HG03442 (cell line): ENCODE measurements around the gene EYS.
"Not testable (repeated sequence)": the region's sequence is repeated elsewhere in the genome, so short reads cannot be mapped to it uniquely, and the experiment has no call there.

Source experiments
- ATAC-seq: cut with Tn5 transposase; IDR thresholded peaks from one replicate; pipeline ENCODE4 v1.9.1; 2021; ENCODE audit warnings: mild to moderate bottlenecking, moderate library complexity; ENCODE audit not compliant: unreplicated experiment

EYS gene

DNA sequence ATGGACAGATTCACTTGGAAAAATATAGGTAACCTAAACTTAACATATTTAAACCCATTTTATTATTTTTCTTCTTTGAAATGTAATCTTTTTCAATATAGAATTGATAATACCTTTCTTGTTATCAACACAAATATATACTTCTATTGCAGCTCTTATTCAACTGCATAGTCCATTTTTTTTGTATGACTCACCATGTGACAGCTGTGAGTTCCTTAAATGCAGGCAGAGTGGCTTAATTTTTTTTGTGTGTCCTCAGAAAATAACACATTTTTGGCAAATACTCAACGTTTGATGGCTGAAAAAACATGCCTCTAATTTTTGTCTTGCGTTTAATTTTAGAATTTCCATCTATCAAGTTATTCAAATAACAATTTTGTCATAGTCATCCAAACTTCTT lies 1616.7 kb downstream of the EYS start:
- no peak for ATAC-seq

DNA sequence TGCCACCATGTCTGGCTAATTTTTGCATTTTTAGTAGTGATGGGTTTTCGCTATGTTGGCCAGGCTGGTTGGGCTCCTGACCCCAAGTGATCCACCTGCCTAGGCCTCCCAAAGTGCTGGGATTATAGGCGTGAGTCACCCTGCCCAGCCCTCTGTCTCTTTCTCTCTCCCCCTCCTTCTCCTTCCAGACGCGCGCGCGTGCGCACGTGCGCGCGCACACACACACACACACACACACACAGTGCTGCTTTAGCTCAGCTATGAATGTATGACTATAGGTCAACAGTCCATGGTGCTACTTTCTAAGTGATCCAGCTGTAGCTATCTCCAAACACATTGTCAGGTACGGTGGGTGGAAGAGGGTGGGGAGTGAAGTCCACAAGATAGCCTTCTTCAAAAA lies 1621.9 kb downstream of the EYS start:
- no peak for ATAC-seq

DNA sequence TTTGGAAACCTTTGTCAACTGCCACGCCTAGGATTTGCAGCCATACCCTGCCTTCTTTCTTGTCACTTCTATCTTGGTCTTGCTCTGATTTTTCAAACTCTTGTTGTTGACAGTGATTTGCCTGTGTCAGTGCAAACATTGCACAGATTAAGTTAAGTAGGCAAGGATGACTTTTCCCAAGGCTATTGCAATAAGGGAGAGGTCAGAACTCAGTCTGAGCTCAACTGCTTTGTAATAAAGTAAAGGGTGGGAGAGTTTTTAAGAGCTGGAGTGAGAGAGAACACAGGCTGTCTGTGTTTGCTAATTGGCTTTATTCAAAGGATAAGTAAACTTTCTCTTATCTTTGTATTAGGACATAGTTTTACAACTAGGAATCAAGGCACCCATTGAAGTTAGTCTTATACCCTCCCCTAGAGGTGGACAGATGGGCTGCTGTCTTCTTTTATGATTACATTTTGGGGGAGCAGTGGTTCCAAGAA lies 1622.8 kb downstream of the EYS start:
- no peak for ATAC-seq

DNA sequence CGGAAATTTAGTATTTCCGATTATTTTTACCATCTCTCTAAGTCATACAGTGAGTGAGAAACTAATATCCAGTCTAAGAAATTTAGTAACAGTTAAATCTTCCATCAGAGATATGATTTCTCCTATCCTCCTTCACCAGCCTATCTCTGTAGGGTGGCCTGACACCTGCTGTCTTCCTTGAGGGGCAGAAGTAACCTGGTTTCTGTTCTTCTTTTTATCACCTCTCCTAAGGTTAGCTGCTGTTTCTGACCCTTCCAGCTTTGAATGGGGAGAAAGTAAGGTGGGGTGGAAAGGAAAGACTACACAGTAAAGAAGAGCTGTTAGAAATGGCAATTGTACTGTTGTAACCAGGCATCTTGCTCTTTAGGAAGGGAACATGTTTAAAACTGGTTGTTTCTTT lies 1623.8 kb downstream of the EYS start:
- ATAC-seq: no peak

DNA sequence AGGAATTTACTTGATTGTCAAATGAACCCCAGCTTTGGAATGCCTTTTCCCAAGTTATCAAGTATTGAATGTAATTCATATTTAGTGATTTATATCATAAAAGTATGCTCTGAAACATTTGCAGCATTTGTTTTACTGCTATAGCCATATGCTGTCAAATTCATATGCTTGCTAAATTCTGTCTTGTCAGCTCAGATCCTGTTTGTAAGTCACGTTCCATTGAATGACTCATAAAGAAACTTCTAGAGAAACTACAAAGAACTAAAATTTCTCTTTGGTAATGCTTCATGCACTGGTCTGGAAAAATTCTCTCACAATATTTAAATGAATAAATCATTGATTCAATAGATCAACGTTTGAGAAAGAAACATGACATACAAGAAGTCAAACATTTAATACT lies 1625.6 kb downstream of the EYS start:
- ATAC-seq: peak; percentile 63

DNA sequence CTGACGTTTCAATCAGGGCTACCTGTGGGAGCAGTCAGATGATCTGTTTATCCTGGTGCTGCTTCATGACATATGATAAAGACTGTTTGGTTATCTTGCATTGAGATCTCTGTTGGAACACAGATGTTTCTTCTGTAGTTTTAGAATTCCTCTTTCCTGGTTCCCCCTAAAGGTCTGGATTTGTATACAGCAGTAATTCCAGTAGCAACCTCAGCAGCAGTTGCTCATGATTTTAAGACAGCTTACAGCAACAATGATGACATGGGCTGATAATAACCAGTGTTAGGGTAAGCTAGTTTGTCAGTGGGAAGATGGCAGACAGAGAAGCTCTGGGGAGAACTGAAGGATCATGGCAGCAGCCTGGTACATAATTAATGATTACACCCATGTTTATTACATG lies 1632.0 kb downstream of the EYS start:
- ATAC-seq: no peak

DNA sequence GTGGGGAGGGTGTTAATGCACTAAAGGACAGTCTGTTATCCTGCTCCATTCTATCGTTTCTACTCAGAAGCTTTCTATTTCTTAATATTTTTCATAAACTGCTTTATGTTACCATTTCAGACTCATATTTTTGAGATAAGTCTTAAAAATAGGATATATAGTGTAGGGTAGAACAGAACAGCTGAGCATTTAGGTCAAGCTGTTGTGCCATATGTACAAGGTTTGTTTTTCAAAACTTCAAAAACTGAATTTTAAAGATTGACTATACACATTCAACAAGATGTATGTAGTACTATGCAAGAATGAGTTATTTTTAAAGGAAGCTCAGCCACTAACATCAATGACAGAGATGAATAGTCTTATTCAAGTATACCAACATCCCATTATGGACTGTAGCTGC lies 1634.3 kb downstream of the EYS start:
- no peak for ATAC-seq

DNA sequence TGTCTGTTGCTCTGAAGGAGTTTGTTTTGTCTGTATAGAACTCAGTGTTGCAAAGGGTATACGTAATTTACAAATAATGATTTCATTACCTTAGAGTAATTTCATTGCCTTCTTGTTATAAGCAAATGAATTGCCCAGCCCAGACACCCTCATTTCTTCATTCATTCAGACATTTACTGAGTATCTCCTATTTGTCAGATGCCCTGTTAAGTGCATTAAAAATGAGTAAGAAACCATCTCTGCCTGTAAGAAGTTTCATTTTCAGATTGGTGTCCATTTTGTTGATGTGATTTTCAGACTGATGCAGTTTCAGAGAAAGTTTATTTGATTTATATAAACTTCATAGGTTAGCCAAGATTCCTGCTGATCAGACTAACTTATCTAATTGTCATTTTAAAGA lies 1642.1 kb downstream of the EYS start:
- no peak for ATAC-seq

DNA sequence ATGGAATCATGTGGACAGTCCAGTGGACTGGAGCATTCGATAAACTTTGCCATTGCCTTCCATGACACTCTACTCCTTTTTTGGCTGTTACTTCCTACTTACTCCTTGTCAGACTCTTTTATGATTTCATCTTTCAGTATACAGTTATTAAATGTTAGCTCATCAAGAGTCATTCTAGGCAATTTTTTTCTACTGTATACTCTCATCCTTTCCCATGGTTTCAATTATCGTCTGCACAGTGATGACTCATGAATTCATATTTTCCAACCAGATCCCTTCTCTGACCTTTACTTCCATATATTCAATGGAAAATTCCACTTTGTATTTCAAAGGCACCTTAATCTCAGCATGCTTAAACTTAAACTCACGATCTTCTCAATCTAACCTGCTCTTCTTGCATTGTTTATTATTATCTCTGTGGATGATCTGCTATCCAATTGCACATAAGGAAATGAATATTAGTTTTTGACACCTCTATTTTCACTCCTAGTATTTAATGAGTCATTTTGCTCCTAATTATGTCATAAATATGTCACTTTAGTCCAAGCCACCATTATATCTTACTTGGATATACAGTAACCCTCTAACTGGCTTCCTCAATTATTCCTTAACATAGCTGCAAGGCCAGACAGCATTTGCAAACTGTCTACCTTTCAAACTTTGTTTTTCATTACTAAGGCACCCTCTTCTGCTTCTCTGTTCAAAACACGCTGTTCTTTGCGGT lies 1643.9 kb downstream of the EYS start:
- ATAC-seq: no peak

DNA sequence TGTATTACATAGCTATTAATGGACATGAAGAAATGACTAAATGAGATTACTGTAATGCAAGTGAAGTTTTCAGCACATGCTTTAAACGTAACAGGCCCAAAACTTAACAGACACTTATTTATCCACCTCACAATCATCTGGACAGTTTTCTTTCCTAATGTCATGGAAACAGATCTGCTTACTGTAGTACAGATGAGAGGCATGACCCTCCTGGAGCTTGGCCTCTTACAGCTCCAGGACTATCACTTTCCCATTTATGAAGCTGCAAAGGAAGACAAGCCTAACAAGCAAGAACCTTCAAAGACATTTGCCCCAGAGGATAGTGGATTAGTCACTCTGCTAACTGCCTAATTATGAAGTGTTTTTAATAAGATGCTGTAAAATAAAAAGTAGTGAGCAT lies 1652.2 kb downstream of the EYS start:
- ATAC-seq: no peak

DNA sequence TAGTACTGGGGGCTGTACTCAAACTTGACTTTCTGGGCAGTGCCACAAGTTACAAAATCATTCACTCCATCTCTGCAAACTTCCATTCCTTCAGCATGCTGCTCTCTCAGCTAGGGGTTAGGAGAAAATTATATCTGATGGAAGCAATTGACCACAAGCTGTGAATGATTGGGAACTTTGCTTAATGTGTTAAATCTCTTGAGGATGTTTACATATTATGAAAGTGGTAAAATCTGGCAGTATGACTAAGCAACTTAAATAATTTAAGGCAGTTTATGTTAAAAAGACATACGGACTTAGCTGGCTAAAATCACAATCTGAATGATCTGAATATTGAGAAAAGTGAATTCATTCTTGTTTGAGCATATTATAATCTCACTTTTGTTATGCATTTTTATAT lies 1656.4 kb downstream of the EYS start:
- no peak for ATAC-seq

DNA sequence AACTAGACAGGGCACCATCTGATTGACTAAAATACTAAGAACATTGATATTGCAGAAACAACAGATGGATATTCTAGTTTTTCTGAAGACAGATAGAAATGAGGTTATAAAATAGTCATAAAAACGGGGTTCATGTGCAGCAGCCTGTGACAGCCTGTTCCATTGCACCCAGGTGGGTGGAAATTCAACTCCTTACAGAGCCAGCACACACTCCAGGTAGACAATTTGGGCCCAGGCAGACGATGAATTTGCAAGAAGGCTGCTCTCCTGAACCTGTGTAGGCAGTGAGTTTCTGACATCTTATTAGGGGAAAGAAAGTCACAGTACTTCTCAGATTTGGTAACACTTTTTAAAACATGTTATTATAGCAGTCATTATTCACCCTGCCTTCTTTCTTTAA lies 1657.3 kb downstream of the EYS start:
- no peak for ATAC-seq

DNA sequence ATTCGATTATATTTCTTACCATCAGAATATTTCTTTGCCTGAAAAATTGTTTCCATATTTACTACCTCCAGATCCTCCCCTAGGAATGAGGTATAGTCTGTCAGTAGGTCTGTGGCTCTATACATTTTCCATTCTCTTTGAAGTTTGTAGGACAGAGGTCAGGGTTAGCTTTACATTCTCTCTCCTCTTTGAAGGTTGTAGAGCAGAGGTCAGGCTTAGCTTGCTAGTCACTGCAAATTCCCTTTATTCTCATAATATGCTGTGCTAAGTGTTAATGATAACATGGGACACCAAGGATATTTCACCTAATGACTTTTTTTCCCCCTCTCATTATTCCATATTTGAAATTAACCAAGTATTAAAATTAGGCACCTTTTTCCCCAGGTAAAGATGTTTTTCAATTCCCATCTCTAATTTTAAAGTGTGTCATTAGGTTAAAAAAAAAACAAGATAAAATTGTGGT lies 1660.2 kb downstream of the EYS start:
- ATAC-seq: no peak

DNA sequence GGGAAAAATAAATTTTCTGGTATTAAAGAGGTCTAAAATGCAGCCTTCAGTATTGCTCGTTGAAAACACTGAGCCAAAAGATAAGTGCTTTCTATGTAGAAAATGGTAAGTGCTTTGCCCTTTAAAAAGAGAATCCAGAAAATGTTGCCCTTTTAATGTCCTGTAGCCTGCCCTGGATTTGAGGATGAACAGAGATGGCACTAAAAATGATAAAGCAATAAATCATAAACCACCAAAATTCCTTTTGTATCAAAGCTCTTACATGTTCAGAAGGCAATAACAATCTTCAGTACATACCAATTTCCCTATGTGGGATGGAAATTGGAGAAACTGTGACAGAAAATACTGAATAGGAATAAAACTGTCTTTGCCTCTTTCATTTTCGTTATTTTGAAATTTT lies 1665.7 kb downstream of the EYS start:
- no peak for ATAC-seq

DNA sequence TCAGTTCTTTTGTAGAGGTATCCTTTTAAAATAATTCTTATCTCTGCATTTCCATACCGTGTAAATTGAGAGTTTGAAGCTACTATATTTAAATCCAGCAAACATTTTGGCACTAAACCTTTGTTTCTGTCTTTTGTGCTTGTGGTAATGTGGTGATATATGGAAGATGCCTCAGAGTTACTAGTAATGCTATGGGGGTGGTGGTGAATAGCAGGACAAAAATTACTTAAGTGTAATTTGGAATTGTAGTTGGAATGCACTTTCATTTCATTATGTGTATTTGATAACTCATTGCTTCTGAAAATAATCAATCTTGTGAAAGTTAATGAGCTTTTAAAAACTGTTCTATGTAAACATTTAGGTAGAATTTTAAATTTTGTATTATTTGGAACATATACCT lies 1666.9 kb downstream of the EYS start:
- no peak for ATAC-seq

DNA sequence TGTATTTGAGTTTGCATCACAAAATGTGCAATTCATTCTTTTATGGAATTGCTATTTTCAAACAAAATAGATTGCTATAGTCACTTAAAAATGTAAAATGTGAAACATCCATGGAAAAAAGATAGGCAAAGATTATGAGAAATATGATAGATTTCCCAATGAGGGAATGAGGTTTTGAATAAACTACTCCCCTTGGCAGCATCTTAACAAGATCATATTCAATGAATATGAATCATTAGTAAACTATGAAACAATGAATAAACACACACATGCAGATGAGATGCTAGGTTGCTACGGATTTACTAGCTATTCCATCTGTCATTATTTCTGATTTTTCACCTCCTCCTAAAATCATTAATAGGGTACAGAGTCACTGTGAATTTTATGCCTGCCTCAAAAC lies 1669.6 kb downstream of the EYS start:
- ATAC-seq: no peak

DNA sequence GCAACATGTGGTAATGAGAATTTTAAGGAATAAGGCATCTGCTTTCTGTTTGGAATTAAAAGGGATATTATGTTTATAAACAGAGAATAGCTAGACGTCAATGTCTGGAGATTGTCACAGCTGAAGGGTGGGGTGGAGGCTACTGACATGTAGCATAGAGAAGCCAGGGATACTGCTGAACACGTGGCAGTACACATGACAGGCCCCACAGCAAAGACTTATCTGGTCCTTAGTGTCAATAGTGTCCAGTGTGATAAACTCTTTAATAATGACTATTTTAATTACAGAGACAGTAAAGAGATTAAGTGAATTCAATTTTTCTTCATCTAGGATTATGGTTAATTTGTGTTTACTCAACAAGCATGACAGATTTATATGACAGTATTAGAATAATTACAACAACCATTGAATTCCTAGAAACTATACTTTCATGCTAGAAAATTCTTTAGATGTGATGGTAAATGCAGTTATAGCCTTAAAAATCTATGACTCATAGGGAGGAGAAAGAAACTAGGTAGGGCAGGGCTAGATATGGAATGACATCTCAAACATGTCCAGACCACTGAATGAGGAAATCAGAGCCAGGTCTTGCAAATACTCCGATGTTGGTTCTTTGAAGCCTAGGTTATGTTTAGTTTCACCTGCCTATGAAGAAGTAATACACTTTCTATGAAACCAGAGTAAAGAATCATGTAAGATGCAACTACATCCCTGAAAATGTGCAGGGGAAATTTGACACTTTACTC lies 1671.9 kb downstream of the EYS start:
- ATAC-seq: no peak

DNA sequence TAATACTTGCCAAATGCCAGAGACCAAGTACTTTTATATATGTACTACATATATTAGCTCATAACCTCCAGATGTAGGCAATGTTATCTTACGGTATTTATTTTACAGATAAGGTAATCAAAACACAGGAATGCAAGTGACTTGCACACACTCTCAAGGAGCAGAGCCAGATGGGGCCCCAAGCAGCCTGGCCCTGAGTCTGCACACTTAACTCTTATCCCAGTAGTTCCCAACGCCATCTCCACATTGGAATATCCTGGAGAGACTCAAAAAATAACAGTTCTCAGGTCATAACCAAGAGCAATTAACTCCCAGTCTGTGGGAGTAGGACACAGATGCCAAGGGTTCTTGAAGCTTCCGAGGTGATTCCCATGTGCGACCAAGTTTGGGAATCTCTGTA lies 1672.7 kb downstream of the EYS start:
- ATAC-seq: no peak

DNA sequence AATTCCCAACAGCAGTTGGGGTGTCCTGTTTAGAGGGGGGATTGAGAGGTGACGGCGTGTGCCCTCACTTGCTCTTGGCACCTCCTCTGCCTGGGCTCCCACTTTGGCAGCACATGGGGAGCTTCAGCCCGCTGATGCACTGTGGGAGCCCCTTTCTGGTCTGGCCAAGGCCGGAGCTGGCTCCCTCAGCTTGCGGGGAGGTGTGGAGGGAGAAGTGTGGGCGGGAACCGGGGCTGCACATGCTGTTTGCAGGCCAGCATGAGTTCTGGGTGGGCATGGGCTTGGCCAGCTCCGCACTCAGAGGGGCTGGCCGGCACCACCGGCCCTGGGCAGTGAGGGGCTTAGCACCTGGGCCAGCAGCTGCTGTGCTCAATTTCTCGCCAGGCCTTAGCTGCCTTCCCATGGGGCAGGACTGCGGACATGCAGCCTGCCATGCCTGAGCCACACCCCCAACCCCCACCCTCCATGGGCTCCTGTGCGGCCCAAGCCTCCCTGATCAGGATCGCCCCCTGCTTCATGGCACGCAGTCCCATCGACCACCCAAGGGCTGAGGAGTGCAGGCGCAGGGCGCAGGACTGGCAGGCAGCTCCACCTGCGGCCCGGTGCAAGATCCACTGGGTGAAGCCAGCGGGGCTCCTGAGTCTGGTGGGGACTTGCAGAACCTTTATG lies 1675.9 kb downstream of the EYS start:
- ATAC-seq: not testable (repeated sequence)

DNA sequence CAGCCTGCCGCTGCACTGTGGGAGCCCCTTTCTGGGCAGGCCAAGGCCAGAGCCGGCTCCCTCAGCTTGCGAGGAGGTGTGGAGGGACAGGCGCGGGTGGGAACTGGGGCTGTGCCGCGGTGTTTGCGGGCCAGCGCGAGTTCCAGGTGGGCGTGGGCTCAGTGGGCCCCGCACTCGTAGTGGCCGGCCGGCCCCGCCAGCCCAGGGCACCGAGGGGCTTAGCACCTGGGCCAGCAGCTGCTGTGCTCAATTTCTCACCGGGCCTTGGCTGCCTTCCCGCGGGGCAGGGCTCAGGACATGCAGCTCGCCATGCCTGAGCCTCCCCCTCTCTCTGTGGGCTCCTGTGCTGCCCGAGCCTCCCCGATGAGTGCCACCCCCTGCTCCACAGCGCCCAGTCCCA lies 1683.3 kb downstream of the EYS start:
- ATAC-seq: no peak

DNA sequence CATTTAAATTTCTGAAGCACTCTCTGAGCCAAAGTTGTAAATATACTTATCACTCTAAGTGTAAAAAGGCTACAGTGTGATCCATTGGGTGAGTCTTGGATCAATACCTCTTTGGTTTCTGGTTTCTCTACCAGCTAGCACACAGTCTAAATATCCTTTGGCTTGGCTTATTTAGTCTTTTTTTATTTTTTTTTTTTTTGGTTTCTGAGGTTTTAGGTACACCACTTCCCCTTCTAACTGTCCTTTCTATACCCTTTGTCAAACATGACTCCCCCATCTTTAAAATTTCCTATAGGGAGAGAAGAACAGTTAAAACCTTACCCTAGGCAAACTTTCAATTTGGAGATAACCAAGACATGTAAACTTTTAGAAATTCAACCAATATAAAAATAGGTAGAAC lies 1692.4 kb downstream of the EYS start:
- ATAC-seq: no peak

DNA sequence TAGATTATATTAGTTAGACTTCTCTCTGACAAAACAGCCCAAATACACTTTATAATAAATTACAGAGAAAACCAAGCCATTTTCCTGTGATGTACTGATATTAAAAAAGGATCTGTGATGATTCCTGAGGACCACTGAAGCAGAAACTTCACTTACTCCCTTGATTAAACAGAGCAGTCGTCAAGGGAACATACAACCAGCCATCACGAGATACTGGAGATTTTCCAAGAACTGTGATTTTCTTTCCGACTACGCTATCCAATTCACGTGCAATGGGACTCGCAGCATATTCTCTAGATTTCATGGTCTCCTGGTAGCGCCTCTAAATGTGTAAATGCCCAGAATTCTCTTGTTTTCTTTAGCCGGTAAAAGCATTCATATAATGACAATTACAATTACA lies 1694.0 kb downstream of the EYS start:
- no peak for ATAC-seq
